Esophagus (tissue), 2 donors: ENCODE results near the gene CHIA. TPM values are rescaled to one million over a fixed set of nuclear protein-coding genes. Genes with fewer than 3 reads are reported as not detected.
"Not testable (repeated sequence)": the region's sequence is repeated elsewhere in the genome, so short reads cannot be mapped to it uniquely, and the experiment has no call there.

Experiments used
- H3K27ac ChIP-seq, 2 donors: one replicate each; pipeline ENCODE4 v1.5.1; 2013; ENCODE audit warnings: low read depth in 2 of 2, mild to moderate bottlenecking in 2 of 2, inconsistent platforms in 1 of 2, low read length in 1 of 2, moderate library complexity in 1 of 2
- H3K27me3 ChIP-seq, 2 donors: one replicate each; pipeline ENCODE4 v1.6.1; 2013; ENCODE audit warnings: low read length in 2 of 2, control low read depth in 1 of 2, mild to moderate bottlenecking in 1 of 2; ENCODE audit not compliant: insufficient read depth in 2 of 2, control insufficient read depth in 1 of 2
- H3K36me3 ChIP-seq, 2 donors: one replicate each; pipeline ENCODE4 v1.6.1; 2013; ENCODE audit warnings: low read length in 1 of 2; ENCODE audit not compliant: control insufficient read depth in 2 of 2, insufficient read depth in 2 of 2
- H3K4me1 ChIP-seq, 2 donors: one replicate each; pipeline ENCODE4 v1.6.1; 2013; ENCODE audit warnings: low read length in 1 of 2; ENCODE audit not compliant: control insufficient read depth in 2 of 2, insufficient read depth in 2 of 2
- H3K4me3 ChIP-seq, 2 donors: one replicate each; pipeline ENCODE4 v1.5.1; 2013; ENCODE audit warnings: low read length in 2 of 2, mild to moderate bottlenecking in 2 of 2, low read depth in 1 of 2, moderate library complexity in 1 of 2
- H3K9me3 ChIP-seq, 2 donors: one replicate each; pipeline ENCODE4 v1.6.1; 2013; ENCODE audit warnings: mild to moderate bottlenecking in 2 of 2, low read depth in 1 of 2, low read length in 1 of 2, moderate library complexity in 1 of 2; ENCODE audit not compliant: control insufficient read depth in 2 of 2, insufficient read depth in 1 of 2
- WGBS, 2 donors: extraction: QIAGEN DNeasy Blood & Tissue Kit; methylation state at CpG; one replicate each; pipeline ENCODE4 v1.1.7; 2013; 5-methylcytosine and 5-hydroxymethylcytosine counted together
- polyA plus RNA-seq, 2 donors: library from polyadenylated mRNA; stranded (reverse); fragments of 200-250 nt; gene quantifications; one replicate each; pipeline ENCODE4 v1.2.3, GENCODE V29; 2013
- donor health status: healthy with polysubstance abuse.
- donor health status: Bipolar disorder and iron deficiency.

Gene CHIA
- polyA plus RNA-seq, 2 donors: 0.06 TPM; not detected in 1

DNA sequence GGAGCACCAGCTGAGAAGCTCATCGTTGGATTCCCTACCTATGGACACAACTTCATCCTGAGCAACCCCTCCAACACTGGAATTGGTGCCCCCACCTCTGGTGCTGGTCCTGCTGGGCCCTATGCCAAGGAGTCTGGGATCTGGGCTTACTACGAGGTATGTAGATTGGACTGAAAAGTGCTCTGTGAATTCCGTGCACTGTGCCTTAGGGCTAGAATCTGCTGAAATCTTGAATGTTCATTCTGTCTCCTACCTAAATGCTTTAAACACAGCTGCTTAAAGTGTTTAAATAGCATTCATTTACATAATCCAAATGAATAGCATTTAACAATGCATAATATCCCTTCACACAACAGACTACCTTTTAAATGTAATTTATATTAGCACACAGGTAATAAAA lies 27.9 kb downstream of the CHIA start:
- no peaks in the 10 kb centered on the region for H3K9me3 ChIP-seq
- no peak overlapping the region for H3K27ac ChIP-seq
- H3K36me3 ChIP-seq: no peaks in the 10 kb centered on the region
- 53 to 63% methylated on average over 3 of the region's 3 CpGs for WGBS, 2 donors
- H3K27me3 ChIP-seq: no peaks in the 10 kb centered on the region
- no peak overlapping the region for H3K4me3 ChIP-seq
- no peaks in the 10 kb centered on the region for H3K4me1 ChIP-seq

DNA sequence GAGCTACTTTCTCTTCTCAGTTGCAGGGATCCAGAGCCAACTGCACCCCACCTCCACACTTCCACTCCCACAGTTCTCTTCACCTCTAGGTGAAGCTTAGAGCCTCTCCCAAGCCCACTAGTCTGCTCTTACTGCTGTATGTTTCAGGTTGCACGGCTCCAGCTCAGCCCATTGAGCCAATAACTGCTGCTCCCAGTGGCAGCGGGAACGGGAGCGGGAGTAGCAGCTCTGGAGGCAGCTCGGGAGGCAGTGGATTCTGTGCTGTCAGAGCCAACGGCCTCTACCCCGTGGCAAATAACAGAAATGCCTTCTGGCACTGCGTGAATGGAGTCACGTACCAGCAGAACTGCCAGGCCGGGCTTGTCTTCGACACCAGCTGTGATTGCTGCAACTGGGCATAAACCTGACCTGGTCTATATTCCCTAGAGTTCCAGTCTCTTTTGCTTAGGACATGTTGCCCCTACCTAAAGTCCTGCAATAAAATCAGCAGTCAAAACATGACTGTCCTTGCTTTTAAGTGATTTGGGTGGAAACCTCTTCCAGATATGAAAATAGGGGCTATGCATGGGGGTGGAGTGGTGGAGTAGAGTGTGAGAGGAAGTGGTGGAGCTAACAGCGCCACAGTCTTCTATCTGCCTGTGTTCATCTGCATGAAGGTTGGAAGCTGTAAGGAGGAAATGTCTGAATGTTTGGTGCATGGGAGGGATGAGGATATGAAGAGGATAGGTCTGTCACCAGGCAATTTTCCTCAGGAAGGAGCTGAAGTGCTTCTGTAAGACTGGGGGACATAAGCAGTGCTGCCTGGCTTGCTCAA lies 29.6 kb downstream of the CHIA start:
- no peaks in the 10 kb centered on the region for H3K27me3 ChIP-seq
- H3K4me3 ChIP-seq: no peak overlapping the region
- H3K36me3 ChIP-seq: no peaks in the 10 kb centered on the region
- no peak overlapping the region for H3K27ac ChIP-seq
- H3K9me3 ChIP-seq: no peaks in the 10 kb centered on the region
- H3K4me1 ChIP-seq: no peaks in the 10 kb centered on the region
- WGBS, 2 donors: 79 to 82% methylated on average over 12 of the region's 12 CpGs

DNA sequence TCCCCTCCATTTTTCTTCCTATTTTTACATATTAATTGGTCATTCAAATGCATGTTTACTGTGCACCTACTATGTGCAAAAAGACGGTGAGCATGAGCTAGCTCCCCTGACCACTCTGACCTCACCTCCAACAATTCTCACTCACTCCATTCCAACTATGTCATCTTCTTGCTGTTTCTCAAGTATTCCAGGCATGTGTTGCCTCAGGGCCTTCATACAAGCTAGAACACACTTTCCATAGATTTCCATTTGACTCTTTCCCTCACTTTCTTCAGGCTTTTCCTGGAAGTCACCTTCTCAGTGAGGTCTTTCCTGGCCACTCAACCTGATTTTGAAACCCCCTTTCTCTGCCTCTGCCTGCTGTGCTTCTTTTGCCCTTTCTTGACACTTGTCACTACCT lies 32.6 kb downstream of the CHIA start:
- WGBS, 2 donors: 72 to 89% methylated on average over 1 of the region's 1 CpG
- no peak overlapping the region for H3K4me3 ChIP-seq
- H3K27ac ChIP-seq: no peak overlapping the region
- no peaks in the 10 kb centered on the region for H3K36me3 ChIP-seq
- no peaks in the 10 kb centered on the region for H3K27me3 ChIP-seq
- no peaks in the 10 kb centered on the region for H3K9me3 ChIP-seq
- no peaks in the 10 kb centered on the region for H3K4me1 ChIP-seq

DNA sequence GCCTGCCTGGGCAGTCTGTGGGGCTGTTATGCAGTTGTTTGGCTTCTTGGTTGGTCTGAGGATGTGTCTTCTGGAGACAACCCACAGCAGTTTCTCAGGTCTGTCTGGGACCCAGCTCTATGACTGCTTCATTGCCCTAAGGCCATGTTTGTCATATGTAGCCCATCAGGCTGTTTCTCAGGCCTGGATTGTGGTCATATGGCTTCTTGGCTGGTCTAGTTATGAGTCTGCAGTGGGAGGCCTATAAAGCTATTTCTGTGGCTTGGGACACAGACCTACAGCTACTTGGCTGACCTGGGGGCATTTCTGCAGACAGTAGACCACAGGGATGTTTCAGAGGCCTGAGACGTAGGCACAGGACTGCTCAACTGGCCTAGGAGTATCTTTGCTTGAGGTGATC lies 41.5 kb downstream of the CHIA start:
- Histone ChIP-seq H3K4me3 (no peak overlapping the region), H3K27ac (no peak overlapping the region), H3K27me3 (no peaks in the 10 kb centered on the region), H3K9me3 (peaks cover 0 to 2% of the 10 kb centered on the region in 2 donors), H3K4me1 (no peaks in the 10 kb centered on the region), H3K36me3 (no peaks in the 10 kb centered on the region)
- 86 to 94% methylated on average over 1 of the region's 1 CpG for WGBS, 2 donors

DNA sequence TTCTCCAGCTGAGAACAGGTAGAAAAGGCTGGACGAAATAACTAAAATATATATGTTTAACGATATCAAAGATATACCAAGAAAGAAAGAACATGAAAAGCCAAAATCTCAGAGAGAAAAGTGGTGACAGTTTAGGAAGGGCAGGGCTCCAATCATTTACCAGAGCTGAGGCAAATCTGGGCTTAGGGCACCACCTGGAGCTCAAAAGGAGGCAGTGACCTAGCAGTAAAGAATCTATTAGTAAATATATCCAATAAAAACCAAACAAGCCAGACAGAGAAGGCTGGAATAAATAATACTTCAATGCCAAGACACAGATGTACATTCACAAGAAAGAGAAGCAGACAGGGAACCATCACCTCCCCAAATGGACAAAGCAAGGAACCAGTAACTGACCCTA lies 43.5 kb downstream of the CHIA start:
- Histone ChIP-seq H3K27ac (no peak overlapping the region), H3K27me3 (no peaks in the 10 kb centered on the region), H3K4me1 (no peaks in the 10 kb centered on the region), H3K36me3 (no peaks in the 10 kb centered on the region), H3K9me3 (peaks cover 0 to 2% of the 10 kb centered on the region in 2 donors), H3K4me3 (no peak overlapping the region)
- WGBS, 2 donors: 48 to 72% methylated on average over 2 of the region's 2 CpGs

DNA sequence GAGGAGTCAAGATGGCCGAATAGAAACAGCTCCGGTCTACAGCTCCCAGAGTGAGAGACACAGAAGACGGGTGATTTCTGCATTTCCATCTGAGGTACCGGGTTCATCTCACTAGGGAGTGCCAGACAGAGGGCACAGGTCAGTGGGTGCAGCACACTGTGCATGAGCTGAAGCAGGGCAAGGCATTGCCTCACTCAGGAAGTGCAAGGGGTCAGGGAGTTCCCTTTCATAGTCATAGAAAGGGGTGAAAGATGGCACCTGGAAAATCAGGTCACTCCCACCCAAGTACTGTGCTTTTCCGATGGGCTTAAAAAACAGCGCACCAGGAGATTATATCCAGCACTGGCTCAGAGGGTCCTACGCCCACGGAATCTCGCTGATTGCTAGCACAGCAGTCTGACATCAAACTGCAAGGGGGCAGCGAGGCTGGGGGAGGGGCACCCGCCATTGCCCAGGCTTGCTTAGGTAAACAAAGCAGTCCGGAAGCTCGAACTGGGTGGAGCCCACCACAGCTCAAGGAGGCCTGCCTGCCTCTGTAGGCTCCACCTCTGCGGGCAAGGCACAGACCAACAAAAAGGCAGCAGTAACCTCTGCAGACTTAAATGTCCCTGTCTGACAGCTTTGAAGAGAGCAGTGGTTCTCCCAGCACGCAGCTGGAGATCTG lies 44.7 kb downstream of the CHIA start:
- not testable (repeated sequence) for H3K4me3 ChIP-seq, H3K27ac ChIP-seq, H3K36me3 ChIP-seq, H3K27me3 ChIP-seq, H3K9me3 ChIP-seq, H3K4me1 ChIP-seq
- WGBS, 2 donors: 82 to 83% methylated on average over 14 to 15 of the region's 15 CpGs

DNA sequence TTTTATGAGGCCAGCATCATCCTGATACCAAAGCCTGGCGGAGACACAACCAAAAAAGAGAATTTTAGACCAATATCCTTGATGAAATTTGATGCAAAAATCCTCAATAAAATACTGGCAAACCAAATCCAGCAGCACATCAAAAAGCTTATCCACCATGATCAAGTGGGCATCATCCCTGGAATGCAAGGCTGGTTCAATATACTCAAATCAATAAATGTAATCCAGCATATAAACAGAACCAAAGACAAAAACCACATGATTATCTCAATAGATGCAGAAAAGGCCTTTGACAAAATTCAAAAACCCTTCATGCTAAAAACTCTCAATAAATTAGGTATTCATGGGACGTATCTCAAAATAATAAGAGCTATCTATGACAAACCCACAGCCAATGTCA lies 48.2 kb downstream of the CHIA start:
- not testable (repeated sequence) for H3K9me3 ChIP-seq, H3K27ac ChIP-seq, H3K4me3 ChIP-seq, H3K36me3 ChIP-seq, H3K4me1 ChIP-seq, H3K27me3 ChIP-seq
- WGBS, 2 donors: 77 to 80% methylated on average over 2 of the region's 2 CpGs

DNA sequence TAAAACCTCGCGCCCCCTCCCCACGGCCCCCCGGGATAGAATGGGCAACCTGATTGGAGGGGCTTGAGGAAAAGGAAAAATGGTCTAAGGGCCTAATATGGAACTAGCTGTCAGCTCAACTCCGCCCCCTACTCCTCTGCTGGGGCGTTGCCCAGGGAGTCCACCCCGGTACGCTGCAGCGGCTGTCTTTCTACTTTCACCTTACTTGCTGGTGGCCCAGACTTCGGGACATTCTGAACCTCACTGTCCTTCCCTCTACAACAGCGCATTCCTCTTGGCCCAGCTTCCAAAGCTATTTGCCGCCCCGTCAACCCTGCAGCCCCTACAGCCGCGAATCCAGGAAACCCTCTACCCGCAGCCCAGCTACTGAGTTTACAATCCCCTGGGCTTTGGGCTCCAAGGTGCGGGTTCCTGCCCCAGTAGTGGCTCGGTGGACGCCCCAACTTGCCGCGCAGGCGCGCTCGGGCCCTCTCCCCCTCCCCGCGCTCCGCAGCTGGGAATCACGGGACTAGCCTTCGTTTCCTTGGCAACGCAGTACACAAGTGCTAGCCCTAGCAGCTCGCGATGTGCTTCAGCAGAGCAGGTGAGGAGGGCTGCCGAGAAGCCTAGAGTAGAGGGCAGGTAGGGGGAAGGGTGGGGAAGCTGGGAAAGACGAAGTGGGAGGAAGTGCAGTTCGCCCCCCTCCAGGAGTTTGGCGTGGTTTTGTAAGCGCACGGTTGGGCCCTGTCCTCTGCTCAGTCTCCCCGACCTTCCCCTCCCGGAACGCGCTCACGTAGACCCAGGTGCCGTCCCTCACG lies 55.6 kb downstream of the CHIA start:
- peak overlapping the region; percentile 18 to 34 for H3K27ac ChIP-seq

DNA sequence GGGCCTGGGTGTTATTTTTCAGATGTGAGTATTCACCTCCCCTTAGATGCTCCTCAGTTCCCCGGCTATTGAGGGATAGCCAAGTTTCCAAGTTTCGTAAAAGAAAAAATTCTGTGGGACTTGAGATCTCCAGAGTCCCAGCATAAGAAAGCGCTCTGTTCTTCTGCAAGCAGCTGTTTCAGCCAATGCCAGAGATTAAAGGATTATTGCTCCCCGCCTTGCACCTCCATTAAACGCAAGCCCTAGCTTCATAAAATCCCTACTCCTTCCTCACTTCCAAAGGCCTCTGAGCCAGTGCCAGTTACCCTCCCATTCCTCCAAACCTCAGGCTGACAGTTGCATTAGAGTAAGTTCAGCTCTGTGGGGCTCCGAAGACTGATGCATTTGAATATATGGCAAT lies 56.4 kb downstream of the CHIA start:
- H3K27ac ChIP-seq: no peak overlapping the region
- peaks cover 0 to 6% of the 10 kb centered on the region in 2 donors for H3K4me1 ChIP-seq
- 43 to 50% methylated on average over 6 of the region's 6 CpGs for WGBS, 2 donors
- no peaks in the 10 kb centered on the region for H3K9me3 ChIP-seq
- no peaks in the 10 kb centered on the region for H3K36me3 ChIP-seq
- no peaks in the 10 kb centered on the region for H3K27me3 ChIP-seq
- H3K4me3 ChIP-seq: peak overlapping the region in 1 of 2 donors; percentile 53

More for the DNA sequence above, 55.6 kb downstream of the CHIA start:
- 3 to 4% methylated on average over 43 to 45 of the region's 45 CpGs for WGBS, 2 donors
- Histone ChIP-seq H3K4me3 (peak overlapping the region; percentile 53 to 54), H3K36me3 (no peaks in the 10 kb centered on the region), H3K27me3 (no peaks in the 10 kb centered on the region), H3K9me3 (no peaks in the 10 kb centered on the region), H3K4me1 (peaks cover 0 to 6% of the 10 kb centered on the region in 2 donors)
